AG10803 (cell line): ENCODE data around the gene RWDD4.
A peak's percentile ranks its signal among the peaks of the same experiment; 100 is the strongest.

ENCODE experiments used
- DNase-seq: peaks from one replicate; pipeline ENCODE4 v3.0.0; 2010; ENCODE audit warnings: low read depth
- H3K4me3 ChIP-seq: 2 replicates; pipeline ENCODE4 v1.5.1; 2011; ENCODE audit warnings: mild to moderate bottlenecking, low read length, control low read depth
- TF ChIP-seq, protein P1 (sequence below): conservative IDR thresholded peaks from 2 replicates; pipeline ENCODE4 v1.5.1; 2011; ENCODE audit warnings: mild to moderate bottlenecking, low read length, control low read depth, inconsistent platforms

RWDD4 gene

DNA sequence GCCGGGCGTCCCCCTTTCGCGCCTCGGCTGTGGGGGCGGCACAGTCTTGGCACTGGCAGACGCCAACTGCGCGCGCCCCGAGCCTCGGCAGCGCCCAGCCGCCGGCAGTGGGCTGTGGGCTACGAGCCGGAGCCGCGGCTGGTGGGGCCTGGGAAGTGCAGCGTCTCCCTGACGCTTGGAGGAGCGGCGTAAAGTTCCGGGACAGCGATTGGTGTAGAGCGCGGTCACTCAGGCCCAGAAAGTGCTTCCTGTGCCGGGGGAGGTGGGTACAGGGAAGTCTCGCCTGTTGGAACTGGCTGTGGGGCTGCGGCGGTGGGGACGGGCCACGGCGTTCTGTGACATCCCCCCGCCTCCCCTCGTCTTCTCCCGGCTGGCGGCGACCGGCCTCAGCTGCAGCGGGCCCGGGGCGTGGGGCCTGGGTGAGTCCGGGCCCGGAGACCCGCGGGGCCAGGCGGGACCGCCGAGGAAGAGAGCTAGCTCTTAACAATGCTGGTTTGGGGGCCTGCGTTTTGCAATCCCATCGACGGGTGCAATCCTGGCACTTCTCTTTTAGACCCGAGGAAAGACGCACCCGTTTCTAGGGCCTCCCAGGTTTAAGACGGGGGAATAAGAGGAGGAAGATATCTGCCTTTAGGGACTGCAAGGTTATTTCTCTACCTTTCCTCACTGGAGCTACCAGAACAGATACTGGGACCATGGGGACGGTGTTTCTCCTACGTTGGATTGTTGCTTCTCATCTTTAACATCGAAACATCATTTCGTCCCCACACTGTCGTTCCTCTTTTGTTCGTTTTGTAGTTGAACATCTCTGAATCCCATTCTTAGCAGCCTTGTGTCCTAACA is at the start of gene RWDD4, which contains the start of gene TRAPPC11:
Gene RWDD4, minus strand, starts transcription at position 157 of the 843 bp plus-strand sequence. CDS start 233 bp downstream, outside the sequence.
Gene TRAPPC11, plus strand, starts transcription at position 265 of the 843 bp plus-strand sequence. CDS start 4,575 bp downstream, outside the sequence.
- TF ChIP-seq, protein P1, sequence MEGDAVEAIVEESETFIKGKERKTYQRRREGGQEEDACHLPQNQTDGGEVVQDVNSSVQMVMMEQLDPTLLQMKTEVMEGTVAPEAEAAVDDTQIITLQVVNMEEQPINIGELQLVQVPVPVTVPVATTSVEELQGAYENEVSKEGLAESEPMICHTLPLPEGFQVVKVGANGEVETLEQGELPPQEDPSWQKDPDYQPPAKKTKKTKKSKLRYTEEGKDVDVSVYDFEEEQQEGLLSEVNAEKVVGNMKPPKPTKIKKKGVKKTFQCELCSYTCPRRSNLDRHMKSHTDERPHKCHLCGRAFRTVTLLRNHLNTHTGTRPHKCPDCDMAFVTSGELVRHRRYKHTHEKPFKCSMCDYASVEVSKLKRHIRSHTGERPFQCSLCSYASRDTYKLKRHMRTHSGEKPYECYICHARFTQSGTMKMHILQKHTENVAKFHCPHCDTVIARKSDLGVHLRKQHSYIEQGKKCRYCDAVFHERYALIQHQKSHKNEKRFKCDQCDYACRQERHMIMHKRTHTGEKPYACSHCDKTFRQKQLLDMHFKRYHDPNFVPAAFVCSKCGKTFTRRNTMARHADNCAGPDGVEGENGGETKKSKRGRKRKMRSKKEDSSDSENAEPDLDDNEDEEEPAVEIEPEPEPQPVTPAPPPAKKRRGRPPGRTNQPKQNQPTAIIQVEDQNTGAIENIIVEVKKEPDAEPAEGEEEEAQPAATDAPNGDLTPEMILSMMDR: no peak
- peak within 1 kb of the TSS; percentile 88 for H3K4me3 ChIP-seq
- DNase-seq: peak; percentile 99

DNA sequence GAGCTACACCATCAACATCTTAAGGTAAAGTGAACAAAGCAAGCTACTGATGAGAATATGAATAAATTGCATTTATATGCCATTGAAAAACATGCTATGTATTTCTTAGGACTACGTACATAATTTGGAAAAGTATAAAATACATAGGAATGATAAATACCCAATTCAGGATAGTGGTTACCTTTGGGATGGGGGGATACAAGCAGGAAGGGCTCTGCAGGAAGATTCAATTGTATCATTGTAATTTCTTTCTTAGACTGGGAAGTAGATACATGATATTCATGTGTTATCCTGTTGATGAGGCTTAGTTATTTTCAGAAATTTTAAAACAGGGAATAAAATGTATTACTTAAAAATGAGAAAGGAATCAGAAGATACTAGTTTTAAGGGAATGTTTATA is 43.5 kb upstream of the RWDD4 start:
- no peak for DNase-seq
- no peak overlapping the region for H3K4me3 ChIP-seq
- TF ChIP-seq, protein P1: no peak

DNA sequence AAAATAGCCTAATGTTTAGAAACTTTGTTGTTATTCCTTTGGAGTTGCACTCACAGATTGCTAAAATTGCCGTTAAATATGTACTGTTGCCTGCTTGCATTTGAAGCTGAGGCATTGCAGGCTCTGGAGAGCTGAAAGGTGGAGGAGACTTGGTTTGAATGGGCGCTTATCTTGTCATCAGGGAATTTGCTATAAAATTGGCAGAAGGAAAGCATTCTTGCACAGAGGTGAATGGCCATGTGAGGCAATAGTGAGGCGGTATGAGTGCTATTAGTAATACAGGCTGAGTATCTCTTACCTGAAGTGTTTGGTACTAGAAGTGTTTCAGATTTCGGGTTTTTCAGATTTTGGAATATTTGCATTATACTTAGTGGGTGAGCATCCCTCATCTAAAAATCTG is 41.4 kb upstream of the RWDD4 start:
- TF ChIP-seq, protein P1: no peak
- no peak overlapping the region for H3K4me3 ChIP-seq
- no peak for DNase-seq

DNA sequence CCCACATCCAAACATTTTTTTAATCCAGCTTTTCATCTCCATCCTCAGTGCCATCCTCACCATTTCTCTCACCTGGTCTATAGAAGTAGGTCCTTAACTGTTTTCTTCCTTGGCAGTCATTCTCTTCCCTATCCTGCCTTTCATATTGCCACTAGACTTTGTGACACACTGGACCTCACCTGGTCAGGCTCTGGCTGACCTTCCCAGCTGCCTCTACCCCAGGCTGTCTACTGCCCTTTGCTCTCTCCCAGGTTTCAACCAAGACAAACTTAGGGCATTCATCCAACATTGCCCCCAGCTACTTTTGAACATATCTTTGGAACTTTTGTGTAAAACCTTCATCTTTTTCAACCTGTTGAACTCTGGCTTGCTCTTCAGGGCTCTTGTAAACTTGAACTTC is 39.9 kb upstream of the RWDD4 start:
- no peak overlapping the region for H3K4me3 ChIP-seq
- TF ChIP-seq, protein P1: no peak
- DNase-seq: no peak

DNA sequence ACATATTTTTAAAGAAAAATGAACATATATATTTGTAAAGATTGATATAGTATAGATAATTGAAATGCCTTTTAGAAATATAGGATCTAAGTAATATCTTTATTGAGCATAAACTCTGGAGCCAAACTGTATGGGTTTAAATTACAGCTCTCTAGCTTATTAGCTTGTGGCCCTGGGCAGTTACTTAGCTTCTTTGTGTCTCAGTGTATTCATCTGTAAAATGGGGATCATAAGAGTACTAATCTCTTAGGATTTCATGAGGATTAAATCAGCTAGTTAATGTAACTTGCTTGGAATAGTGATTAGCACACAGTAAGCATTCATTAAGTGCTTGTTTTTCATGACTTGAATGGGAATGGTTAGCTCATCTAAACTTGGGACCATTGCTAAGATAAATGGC is 32.9 kb upstream of the RWDD4 start:
- no peak for DNase-seq
- TF ChIP-seq, protein P1: no peak
- no peak overlapping the region for H3K4me3 ChIP-seq

DNA sequence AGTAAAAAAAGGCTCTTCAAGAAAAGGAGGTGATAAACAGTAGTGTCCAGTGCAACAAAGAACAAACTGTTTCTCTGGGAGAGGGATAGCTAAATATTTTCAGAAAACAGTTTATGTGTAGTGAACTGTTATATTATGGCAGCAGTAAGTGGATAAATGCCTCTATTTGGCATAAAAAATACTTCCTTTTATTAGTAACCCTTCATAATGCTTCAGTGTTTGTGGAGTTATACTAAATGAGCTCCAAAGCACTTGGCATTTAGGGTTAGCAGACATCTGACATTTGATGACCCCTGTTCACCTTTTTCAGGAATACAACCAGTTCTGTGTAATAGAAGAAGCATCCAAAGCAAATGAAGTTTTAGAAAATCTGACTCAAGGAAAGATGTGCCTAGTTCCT is 32.0 kb upstream of the RWDD4 start:
- TF ChIP-seq, protein P1: no peak
- H3K4me3 ChIP-seq: no peak overlapping the region
- no peak for DNase-seq

DNA sequence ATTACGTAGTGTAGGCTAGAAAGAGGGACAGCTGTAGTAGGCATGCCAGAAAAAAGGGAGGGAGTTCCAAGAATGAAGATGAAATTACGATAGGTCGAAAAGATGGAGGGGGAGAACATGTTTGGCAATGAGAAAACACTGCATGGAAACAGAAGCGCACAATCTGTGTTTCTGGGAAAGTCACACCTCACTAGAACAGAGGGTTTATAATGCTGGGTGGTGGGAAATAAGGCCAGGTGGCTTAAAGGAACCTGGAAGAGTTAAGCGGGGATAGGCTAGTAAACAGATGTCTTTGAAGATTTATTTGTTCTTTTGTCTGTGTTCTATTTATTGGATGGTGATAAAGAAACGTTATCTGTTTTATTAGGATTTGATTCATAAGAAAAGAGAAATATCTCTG is 29.2 kb upstream of the RWDD4 start:
- no peak for DNase-seq
- H3K4me3 ChIP-seq: no peak overlapping the region
- TF ChIP-seq, protein P1: no peak
